Measurements from ENCODE around the gene SLC38A4. TPM values are rescaled to one million over a fixed set of nuclear protein-coding genes. Genes with fewer than 3 reads are reported as not detected.

The SLC38A4 gene
- total RNA-seq, 1 experiment from 2014 or later: 1.5 TPM

DNA sequence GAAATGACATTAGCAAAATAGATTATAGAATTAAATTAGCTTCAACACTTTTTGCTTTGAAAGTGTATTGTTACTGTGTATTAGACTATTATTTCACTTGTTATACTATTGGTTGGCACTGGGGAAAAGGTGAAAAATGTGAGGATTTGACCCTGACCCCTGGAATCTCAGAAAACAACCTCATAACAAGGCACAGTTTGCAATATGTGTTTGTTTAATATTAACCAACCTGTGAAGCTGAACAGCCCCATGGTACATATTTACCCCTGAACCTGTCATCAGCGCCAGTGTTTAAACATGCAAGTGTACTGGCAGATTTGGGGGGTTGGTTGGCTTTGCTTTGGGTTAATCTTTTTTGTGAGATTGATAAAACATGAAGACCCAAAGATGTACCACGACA lies 11.7 kb downstream of the SLC38A4 start:
- BruUV-seq (replicated peaks): no TSS peak
- no peaks in the 10 kb centered on the region for H3K9me3 Mint-ChIP-seq (ENCODE audit: low read depth, unreplicated experiment)
- no peak overlapping the region for H3K27ac Mint-ChIP-seq (ENCODE audit: unreplicated experiment)
- TF ChIP-seq, protein P1, sequence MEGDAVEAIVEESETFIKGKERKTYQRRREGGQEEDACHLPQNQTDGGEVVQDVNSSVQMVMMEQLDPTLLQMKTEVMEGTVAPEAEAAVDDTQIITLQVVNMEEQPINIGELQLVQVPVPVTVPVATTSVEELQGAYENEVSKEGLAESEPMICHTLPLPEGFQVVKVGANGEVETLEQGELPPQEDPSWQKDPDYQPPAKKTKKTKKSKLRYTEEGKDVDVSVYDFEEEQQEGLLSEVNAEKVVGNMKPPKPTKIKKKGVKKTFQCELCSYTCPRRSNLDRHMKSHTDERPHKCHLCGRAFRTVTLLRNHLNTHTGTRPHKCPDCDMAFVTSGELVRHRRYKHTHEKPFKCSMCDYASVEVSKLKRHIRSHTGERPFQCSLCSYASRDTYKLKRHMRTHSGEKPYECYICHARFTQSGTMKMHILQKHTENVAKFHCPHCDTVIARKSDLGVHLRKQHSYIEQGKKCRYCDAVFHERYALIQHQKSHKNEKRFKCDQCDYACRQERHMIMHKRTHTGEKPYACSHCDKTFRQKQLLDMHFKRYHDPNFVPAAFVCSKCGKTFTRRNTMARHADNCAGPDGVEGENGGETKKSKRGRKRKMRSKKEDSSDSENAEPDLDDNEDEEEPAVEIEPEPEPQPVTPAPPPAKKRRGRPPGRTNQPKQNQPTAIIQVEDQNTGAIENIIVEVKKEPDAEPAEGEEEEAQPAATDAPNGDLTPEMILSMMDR (IDR thresholded peaks at IDR 0.05; ENCODE audit: unreplicated experiment): no peak
- no peaks in the 10 kb centered on the region for H3K4me1 Mint-ChIP-seq (ENCODE audit: low read depth, unreplicated experiment)
- H3K27me3 Mint-ChIP-seq (ENCODE audit: unreplicated experiment): no peaks in the 10 kb centered on the region
- CTCF ChIA-PET: no interaction called here
- no peak for DNase-seq
- H3K4me3 Mint-ChIP-seq (ENCODE audit: low read depth, unreplicated experiment): no peak overlapping the region
- no peaks in the 10 kb centered on the region for H3K36me3 Mint-ChIP-seq (ENCODE audit: insufficient read depth, unreplicated experiment)
- intact Hi-C loops (cut with micrococcal nuclease; ENCODE audit: unreplicated experiment): no loop called here

DNA sequence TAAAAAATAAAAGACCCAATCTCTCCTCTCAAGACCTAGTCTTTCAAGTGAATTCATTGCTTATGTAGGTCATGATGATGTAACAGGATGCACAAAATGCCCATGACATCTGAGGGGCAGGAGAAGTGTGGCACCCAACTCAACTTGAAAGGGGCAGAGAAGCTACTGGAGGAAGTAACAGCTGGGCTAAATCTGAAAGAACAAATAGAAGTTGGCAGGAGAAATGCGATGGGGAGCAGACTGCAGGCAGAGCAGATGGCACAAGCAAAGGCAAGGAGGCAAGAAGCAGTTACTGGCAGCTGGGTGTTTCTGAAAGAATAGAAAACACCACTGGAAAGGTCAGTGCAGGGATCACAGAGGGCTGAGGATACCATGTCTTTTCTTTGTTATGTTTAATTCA lies 14.6 kb downstream of the SLC38A4 start:
- TF ChIP-seq, protein P1 (IDR thresholded peaks at IDR 0.05; ENCODE audit: unreplicated experiment): no peak
- no peaks in the 10 kb centered on the region for H3K27me3 Mint-ChIP-seq (ENCODE audit: unreplicated experiment)
- intact Hi-C loops (cut with micrococcal nuclease; ENCODE audit: unreplicated experiment): no loop called here
- no peaks in the 10 kb centered on the region for H3K4me1 Mint-ChIP-seq (ENCODE audit: low read depth, unreplicated experiment)
- H3K36me3 Mint-ChIP-seq (ENCODE audit: insufficient read depth, unreplicated experiment): no peaks in the 10 kb centered on the region
- BruUV-seq (replicated peaks): no TSS peak
- CTCF ChIA-PET: no interaction called here
- DNase-seq: no peak
- H3K27ac Mint-ChIP-seq (ENCODE audit: unreplicated experiment): no peak overlapping the region
- no peaks in the 10 kb centered on the region for H3K9me3 Mint-ChIP-seq (ENCODE audit: low read depth, unreplicated experiment)
- H3K4me3 Mint-ChIP-seq (ENCODE audit: low read depth, unreplicated experiment): no peak overlapping the region

DNA sequence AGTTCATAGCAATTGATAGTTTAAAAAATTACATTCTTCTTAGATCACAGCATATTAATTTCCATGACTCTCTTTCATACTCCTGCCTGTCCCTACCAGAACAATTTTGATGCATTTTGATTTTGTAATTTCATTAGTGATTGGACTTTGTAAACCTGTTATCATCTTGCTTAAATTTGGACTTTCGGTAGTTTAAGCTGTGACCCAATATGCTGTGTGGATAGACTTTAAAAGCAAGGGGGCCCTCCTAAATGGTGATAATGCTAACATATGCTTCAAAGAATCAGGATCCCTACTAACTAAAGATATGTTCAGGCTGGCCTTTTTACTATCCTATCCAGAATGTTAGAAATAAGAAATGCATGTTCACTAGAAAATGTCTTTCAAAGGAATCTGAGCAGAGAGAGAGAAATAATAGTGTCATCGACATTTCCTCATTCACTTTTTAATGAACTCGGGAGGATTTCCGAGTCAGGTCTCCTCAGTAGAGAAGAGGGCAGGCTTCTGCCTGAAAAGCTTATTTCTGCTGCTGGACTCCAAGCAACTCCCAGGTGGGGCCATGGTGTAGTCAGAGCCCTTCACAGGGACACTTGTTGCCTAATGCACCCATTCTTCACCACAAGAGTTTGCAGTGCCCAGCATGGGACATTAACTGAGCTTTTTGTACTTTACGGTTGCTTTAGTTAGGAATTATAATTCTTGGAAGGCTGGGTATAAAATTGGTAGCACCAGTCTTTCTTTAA lies 16.7 kb downstream of the SLC38A4 start:
- no TSS peak for BruUV-seq (replicated peaks)
- CTCF ChIA-PET: no interaction called here

DNA sequence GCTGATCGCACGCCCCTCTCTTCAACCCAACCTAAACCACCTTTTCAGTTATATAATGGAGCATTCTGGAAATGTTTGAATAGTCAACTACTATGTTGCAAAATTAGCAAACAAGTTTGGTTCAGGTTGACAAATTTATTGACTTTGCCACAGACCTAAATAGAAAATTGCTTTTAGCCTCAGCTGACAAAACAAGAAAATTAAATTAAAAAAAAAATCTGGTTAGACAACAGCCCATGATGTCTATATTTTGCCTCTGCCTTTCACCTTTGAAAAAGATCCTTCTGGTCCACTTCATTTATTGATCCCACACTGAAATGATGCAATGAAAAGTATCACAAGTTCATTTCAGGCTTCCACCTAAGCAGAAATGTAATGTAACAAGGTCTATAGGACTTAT lies 17.5 kb downstream of the SLC38A4 start:
- TF ChIP-seq, protein P1 (IDR thresholded peaks at IDR 0.05; ENCODE audit: unreplicated experiment): no peak
- H3K27ac Mint-ChIP-seq (ENCODE audit: unreplicated experiment): no peak overlapping the region
- intact Hi-C loops (cut with micrococcal nuclease; ENCODE audit: unreplicated experiment): no loop called here
- H3K4me1 Mint-ChIP-seq (ENCODE audit: low read depth, unreplicated experiment): no peaks in the 10 kb centered on the region
- H3K27me3 Mint-ChIP-seq (ENCODE audit: unreplicated experiment): no peaks in the 10 kb centered on the region
- BruUV-seq (replicated peaks): no TSS peak
- CTCF ChIA-PET: no interaction called here
- H3K36me3 Mint-ChIP-seq (ENCODE audit: insufficient read depth, unreplicated experiment): no peaks in the 10 kb centered on the region
- H3K4me3 Mint-ChIP-seq (ENCODE audit: low read depth, unreplicated experiment): no peak overlapping the region
- DNase-seq: no peak
- no peaks in the 10 kb centered on the region for H3K9me3 Mint-ChIP-seq (ENCODE audit: low read depth, unreplicated experiment)

More for the DNA sequence above, 16.7 kb downstream of the SLC38A4 start:
- Mint-ChIP-seq H3K27ac (ENCODE audit: unreplicated experiment) (no peak overlapping the region), H3K36me3 (ENCODE audit: insufficient read depth, unreplicated experiment) (no peaks in the 10 kb centered on the region), H3K4me1 (ENCODE audit: low read depth, unreplicated experiment) (no peaks in the 10 kb centered on the region), H3K9me3 (ENCODE audit: low read depth, unreplicated experiment) (no peaks in the 10 kb centered on the region), H3K27me3 (ENCODE audit: unreplicated experiment) (no peaks in the 10 kb centered on the region), H3K4me3 (ENCODE audit: low read depth, unreplicated experiment) (no peak overlapping the region)
- intact Hi-C loops (cut with micrococcal nuclease; ENCODE audit: unreplicated experiment): no loop called here
- TF ChIP-seq, protein P1 (IDR thresholded peaks at IDR 0.05; ENCODE audit: unreplicated experiment): no peak
- DNase-seq: no peak
